Frontal cortex (tissue), 4 donors: ENCODE data around the gene LYG1. TPM values are rescaled to one million over a fixed set of nuclear protein-coding genes. Genes with fewer than 3 reads are reported as not detected.
"Not testable (repeated sequence)": the region's sequence is repeated elsewhere in the genome, so short reads cannot be mapped to it uniquely, and the experiment has no call there.

ENCODE experiments used
- DNase-seq, 2 donors: peaks; one replicate each; pipeline ENCODE4 v3.0.0; 2012; ENCODE audit warnings: low spot score in 2 of 2
- FAIRE-seq: peaks from 2 replicates; lab custom pipeline; 2012; peaks lifted over from hg19 to GRCh38; lab: Jason Lieb, UNC
- total RNA-seq: library from RNA; depleted of rRNA; stranded (reverse); fragments of >200 nt; gene quantifications from one replicate; pipeline ENCODE4 v1.2.3, GENCODE V29; 2014
- donor health status: control.
- donor health status: control.
- donor health status: control.

LYG1 gene
- total RNA-seq: 0.41 TPM

GRCh38 chr2:99301097-99301496, at the start of gene LYG1:
LYG1 (minus strand) TSS chr2:99301197; CDS start chr2:99295670, 5,527 bp downstream.
- DNase-seq: not testable (repeated sequence)

GRCh38 chr2:99350194-99350593, 49.2 kb upstream of the LYG1 start:
- DNase-seq (no peak), FAIRE-seq (no peak)

More at GRCh38 chr2:99301097-99301496, at the start of gene LYG1:
- FAIRE-seq: not testable (repeated sequence)

DNA sequence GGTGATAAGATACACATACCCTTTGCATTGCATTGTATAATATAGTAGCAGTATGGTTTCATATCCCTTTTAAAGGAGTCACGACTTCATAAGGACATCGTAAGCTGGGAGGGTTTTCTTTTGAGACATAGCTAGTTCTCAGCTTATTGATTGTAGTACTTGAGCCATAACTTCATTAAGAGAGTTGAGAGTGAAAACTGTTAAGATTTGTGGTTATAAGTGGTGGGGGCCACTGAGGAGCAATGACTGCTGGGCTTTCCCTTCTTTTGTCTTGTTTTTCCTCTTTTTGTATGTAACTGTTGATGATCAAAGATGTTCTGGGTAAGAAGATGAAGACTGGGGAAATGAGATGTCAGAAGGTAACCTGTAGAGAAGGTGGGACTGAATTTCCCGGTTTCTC, 47.2 kb upstream of the LYG1 start:
- DNase-seq (no peak), FAIRE-seq (no peak)

- FAIRE-seq (no peak), DNase-seq (no peak)
These were observed 45.2 kb upstream of the LYG1 start for GRCh38 chr2:99346218-99346617.

DNA sequence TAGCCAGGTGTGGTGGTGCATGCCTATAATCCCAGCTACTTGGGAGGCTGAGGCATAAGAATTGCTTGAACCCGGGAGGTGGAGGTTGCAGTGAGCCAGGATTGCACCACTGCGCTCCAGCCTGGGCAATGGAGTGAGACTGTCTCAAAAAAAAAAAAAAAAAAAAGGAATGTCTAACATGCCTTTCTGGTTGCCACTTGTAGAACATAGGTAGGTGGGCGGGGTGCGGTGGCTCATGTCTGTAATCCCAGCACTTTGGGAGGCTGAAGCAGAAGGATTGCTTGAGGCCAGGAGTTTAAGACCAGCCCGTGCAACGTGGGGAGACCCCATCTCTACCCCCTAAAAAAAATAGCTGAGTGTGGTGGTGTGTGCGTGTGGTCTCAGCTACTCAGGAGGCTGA, 44.4 kb upstream of the LYG1 start:
- not testable (repeated sequence) for FAIRE-seq, DNase-seq

DNA sequence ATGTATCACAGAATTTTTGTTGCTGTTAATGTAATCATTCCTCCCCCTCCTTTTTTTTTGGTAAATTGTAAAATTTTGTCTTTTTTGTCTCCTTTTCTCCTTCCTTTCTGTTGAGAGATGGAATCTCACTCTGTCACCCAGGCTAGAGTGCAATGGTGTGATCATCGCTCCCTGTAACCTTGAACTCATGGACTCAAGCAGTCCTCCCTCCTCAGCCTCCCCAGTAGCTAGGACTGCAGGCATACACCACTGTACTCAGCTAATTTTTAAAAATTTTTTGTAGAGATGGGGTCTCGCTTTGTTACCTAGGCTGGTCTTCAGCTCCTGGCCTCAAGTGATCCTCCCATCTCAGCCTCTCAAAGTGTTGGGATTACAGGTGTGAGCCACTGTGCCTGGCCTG, 41.5 kb upstream of the LYG1 start:
- FAIRE-seq (no peak), DNase-seq (no peak)

- DNase-seq (no peak), FAIRE-seq (no peak)
These were observed 39.8 kb upstream of the LYG1 start for GRCh38 chr2:99340669-99341236.

GRCh38 chr2:99338029-99338585, 37.1 kb upstream of the LYG1 start:
- DNase-seq: no peak
- no peak for FAIRE-seq

GRCh38 chr2:99337113-99338028, 36.4 kb upstream of the LYG1 start, which contains the start of gene EIF5B:
EIF5B (plus strand) TSS chr2:99337389; CDS start chr2:99337555, 166 bp downstream.
- FAIRE-seq (no peak), DNase-seq (peak; percentile 88 to 91)

- FAIRE-seq: no peak
- no peak for DNase-seq
These were observed 35.8 kb upstream of the LYG1 start for GRCh38 chr2:99336804-99337112.

- peak; percentile 86 to 92 for DNase-seq
These were observed 35.2 kb upstream of the LYG1 start, which contains the start of gene TXNDC9 for GRCh38 chr2:99335911-99336803. TXNDC9 (minus strand) TSS chr2:99336333; CDS start chr2:99333210, 3,123 bp downstream.

GRCh38 chr2:99325384-99325783, 24.4 kb upstream of the LYG1 start:
- DNase-seq (no peak), FAIRE-seq (no peak)

More at GRCh38 chr2:99335911-99336803, 35.2 kb upstream of the LYG1 start, which contains the start of gene TXNDC9:
- no peak for FAIRE-seq

- FAIRE-seq, DNase-seq: not testable (repeated sequence)
These were observed 16.8 kb upstream of the LYG1 start for GRCh38 chr2:99317873-99318200.

- FAIRE-seq: no peak
- no peak for DNase-seq
These were observed 16.3 kb upstream of the LYG1 start for GRCh38 chr2:99317161-99317872.

DNA sequence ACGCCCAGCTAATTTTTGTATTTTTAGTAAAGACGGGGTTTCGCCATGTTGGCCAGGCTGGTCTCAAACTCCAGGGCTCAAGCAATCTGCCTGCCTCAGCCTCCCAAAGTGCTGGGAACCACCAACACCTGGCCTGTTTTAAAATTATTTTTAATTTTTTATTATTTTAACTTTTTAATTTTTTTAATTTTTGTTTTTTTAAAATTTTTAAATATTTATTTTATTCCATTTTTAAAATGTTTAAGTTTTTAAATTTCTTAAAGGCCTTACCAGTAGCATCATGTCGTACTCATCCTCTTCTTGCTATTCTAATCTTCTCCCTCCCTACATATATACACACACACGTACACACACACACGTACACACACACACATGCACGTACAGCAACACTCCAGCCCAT, 1.4 kb downstream of the LYG1 start:
- FAIRE-seq (peak; percentile 43), DNase-seq (no peak)

GRCh38 chr2:99297994-99298393, 3.0 kb downstream of the LYG1 start:
- FAIRE-seq (no peak), DNase-seq (no peak)

DNA sequence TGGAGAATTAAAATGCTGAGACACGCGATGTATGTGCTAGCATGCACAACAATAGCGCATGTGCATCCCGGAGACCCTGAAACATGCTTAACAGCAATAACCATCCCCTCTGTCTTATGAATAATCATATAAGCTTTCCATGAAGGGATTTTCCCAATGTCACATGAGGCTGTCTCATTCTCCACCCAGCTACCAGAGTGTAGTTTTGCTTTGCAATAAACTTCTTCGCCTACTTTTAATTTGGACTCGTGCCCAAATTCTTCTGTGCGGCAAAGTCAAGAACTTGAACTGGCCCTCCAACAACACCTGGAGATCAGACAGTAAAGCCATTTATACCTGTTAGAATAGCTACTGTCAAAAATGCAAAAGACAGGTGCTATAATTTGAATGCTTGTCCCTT, 15.5 kb downstream of the LYG1 start:
- FAIRE-seq (no peak), DNase-seq (no peak)

GRCh38 chr2:99279969-99280695, 20.9 kb downstream of the LYG1 start:
- no peak for FAIRE-seq
- no peak for DNase-seq
